Duodenal mucosa (tissue), 2 donors: ENCODE measurements around the gene MAGI2.
"Not testable (repeated sequence)": the region's sequence is repeated elsewhere in the genome, so short reads cannot be mapped to it uniquely, and the experiment has no call there.

ENCODE experiments used
- H3K27ac ChIP-seq: one replicate; pipeline ENCODE4 v1.7.0; 2013; ENCODE audit warnings: low read depth, low read length
- H3K27me3 ChIP-seq, 2 donors: one replicate each; pipeline ENCODE4 v1.7.0; 2013; ENCODE audit warnings: low read length in 2 of 2, control low read depth in 1 of 2; ENCODE audit not compliant: insufficient read depth in 2 of 2, control insufficient read depth in 1 of 2
- H3K36me3 ChIP-seq, 2 donors: one replicate each; pipeline ENCODE4 v1.7.0; 2013; ENCODE audit warnings: low read length in 2 of 2, control low read depth in 1 of 2; ENCODE audit not compliant: insufficient read depth in 2 of 2, control insufficient read depth in 1 of 2
- H3K4me1 ChIP-seq, 2 donors: one replicate each; pipeline ENCODE4 v1.7.0; 2013; ENCODE audit warnings: low read length in 2 of 2, control low read depth in 1 of 2; ENCODE audit not compliant: insufficient read depth in 2 of 2, control insufficient read depth in 1 of 2
- H3K4me3 ChIP-seq, 2 donors: one replicate each; pipeline ENCODE4 v1.7.0; 2013; ENCODE audit warnings: low read length in 2 of 2, low read depth in 1 of 2
- H3K9ac ChIP-seq, 2 donors: one replicate each; pipeline ENCODE4 v1.7.0; 2013; ENCODE audit warnings: low read length in 2 of 2, low read depth in 1 of 2
- H3K9me3 ChIP-seq, 2 donors: one replicate each; pipeline ENCODE4 v1.7.0; 2013; ENCODE audit warnings: low read length in 2 of 2, control low read depth in 1 of 2; ENCODE audit not compliant: control insufficient read depth in 1 of 2

Gene MAGI2

DNA sequence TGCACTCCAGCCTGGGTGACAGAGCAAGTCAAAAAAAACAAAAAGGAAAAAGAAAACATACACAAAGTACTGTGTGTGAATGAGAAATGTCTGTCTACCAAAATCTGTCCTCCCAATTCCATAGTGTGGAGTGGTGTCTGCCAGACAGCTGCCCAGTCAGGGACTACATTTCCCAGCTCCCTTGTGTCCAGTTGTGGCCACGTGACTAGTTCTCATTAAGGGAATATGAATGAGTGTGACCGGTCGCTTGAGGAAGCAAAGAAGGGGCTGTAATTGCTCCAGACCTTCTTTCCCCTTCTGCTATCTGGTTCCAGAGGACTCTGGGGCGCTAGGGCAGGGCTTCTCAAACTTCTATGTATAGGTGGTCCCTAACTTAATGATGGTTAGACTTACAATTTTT, 1450.8 kb downstream of the MAGI2 start:
- H3K27me3 ChIP-seq = no peaks in the 10 kb centered on the region
- H3K9ac ChIP-seq = no peak overlapping the region
- no peaks in the 10 kb centered on the region for H3K9me3 ChIP-seq
- no peaks in the 10 kb centered on the region for H3K4me1 ChIP-seq
- no peak overlapping the region for H3K4me3 ChIP-seq
- H3K36me3 ChIP-seq = no peaks in the 10 kb centered on the region
- no peak overlapping the region for H3K27ac ChIP-seq

DNA sequence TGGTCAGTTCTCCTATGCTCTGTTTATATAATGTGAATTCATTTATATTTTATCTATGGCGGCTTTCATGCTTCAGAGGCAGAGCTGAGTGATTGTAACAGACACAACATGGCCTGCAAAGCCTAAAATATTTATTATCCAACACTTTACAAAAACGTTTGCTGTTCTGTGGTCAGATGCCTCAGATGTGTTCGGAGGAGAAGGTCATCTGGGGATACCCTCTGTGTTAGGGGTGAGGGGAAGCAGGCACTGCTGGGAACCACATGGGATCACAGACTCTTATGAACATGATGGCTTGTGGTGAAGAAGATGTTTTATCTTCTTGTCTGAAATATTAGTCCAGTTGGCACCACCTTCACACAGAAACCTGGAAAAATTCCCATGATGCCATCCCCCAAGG, 1451.4 kb downstream of the MAGI2 start:
- Histone ChIP-seq H3K4me1 (no peaks in the 10 kb centered on the region), H3K4me3 (no peak overlapping the region), H3K36me3 (no peaks in the 10 kb centered on the region), H3K9me3 (no peaks in the 10 kb centered on the region), H3K9ac (no peak overlapping the region), H3K27ac (no peak overlapping the region), H3K27me3 (no peaks in the 10 kb centered on the region)

DNA sequence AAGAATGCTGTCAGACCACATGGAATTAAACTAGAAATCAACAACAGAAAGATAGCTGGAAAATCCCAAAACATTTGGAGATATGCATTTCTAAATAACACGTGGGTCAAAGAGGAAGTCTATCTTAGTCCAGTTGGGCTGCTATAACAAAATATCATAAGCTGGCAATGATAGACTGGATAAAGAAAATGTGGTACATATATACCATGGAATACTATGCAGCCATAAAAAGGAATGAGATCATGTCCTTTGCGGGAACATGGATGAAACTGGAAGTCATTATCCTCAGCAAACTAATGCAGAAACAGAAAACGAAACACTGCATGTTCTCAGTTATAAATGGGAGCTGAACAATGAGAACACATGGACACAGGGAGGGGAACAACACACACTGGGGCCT, 1454.3 kb downstream of the MAGI2 start:
- not testable (repeated sequence) for H3K4me1 ChIP-seq, H3K27ac ChIP-seq, H3K36me3 ChIP-seq, H3K9ac ChIP-seq, H3K4me3 ChIP-seq, H3K9me3 ChIP-seq, H3K27me3 ChIP-seq

DNA sequence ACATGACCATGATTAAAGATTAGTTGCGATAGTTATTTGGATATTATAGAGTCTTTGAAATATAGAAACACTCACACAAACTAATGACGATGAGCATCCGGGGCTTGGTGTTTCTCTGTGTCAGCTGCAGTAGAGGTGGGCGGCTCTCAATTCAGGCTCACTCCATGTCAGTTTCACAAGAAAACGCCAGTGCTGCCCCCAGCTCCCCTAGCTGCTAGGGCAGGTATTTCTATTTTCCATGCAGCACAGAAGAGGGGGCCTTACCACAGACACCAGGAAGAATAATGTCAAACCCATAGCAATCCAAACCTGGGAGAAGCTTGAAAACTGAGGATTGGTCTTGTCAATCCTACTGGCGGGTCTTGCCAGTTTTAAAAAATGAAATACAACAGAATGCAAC, 1457.8 kb downstream of the MAGI2 start:
- Histone ChIP-seq H3K4me3 (no peak overlapping the region), H3K27me3 (no peaks in the 10 kb centered on the region), H3K27ac (no peak overlapping the region), H3K9ac (no peak overlapping the region), H3K4me1 (peaks cover 0 to 10% of the 10 kb centered on the region in 2 donors), H3K36me3 (no peaks in the 10 kb centered on the region), H3K9me3 (no peaks in the 10 kb centered on the region)

DNA sequence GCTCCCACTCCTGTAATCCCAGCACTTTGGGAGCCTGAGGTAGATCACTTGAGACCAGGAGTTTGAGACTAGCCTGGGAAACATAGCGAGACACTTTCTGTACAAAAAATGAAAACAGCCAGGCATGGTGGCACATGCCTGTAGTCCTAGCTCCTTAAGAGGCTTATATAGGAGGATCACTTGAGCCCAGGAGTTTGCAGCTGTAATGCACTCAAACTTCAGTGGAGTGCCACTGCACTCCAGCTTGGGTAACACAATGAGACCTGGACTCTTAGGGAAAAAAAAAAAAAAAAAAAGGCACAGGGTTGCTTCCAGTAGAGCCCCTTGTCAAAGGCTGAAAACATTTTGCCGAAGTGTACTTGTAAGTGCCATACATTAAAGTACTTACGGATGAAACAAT, 1459.6 kb downstream of the MAGI2 start:
- Histone ChIP-seq H3K36me3 (no peaks in the 10 kb centered on the region), H3K9me3 (no peaks in the 10 kb centered on the region), H3K9ac (no peak overlapping the region), H3K27me3 (no peaks in the 10 kb centered on the region), H3K27ac (no peak overlapping the region), H3K4me1 (peaks cover 0 to 18% of the 10 kb centered on the region in 2 donors), H3K4me3 (no peak overlapping the region)

DNA sequence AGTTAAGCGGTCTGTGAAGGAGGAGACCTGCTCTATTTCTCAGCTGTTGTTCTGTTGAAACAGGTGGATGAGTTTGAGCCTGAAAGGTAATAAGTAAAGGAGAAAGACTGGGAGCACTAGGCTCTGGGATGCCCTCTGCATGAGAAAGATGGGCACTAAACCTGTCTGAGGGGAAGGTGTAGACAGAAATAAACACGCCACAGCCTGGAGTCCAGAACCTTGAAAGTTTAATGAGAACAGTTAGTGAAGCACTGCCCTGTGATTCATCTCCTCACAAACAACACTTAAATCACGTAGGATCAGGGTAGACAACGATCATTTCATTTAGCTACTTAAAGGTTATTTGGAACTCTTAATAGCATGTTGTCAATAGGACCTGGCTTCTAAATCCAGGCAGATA, 1461.8 kb downstream of the MAGI2 start:
- Histone ChIP-seq H3K9ac (no peak overlapping the region), H3K27me3 (no peaks in the 10 kb centered on the region), H3K4me3 (peak overlapping the region in 1 of 2 donors; percentile 25), H3K36me3 (no peaks in the 10 kb centered on the region), H3K4me1 (peaks cover 0 to 18% of the 10 kb centered on the region in 2 donors), H3K27ac (no peak overlapping the region), H3K9me3 (no peaks in the 10 kb centered on the region)

DNA sequence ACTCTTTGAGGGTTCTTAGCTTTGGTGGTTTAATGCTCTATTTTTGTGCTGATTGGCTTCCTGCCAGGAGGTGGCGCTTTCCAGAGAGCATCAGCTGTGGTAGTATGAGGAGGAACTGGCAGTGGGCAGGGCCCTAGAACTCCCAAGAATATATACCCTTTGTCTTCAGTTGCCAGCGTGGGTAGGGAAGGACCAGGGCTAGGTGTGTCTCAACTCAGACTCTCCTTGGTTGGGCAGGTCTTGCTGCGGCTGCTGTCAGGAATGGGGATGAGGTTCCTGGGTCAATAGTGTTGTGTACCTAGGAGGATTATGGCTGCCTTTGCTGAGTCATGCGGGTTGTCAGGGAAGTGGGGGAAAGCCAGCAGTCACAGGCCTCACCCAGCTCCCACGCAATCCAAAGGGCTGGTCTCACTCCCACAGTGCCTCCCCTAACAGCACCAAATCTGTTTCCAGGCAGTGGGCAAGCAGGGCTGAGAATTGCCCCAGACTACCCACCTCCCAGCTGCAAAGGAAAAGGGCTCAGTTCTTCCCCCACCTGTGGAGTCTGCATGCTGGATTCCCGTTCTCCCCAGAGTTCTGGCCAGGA, 1463.4 kb downstream of the MAGI2 start:
- Histone ChIP-seq H3K36me3 (no peaks in the 10 kb centered on the region), H3K9me3 (no peaks in the 10 kb centered on the region), H3K4me3 (peak overlapping the region; percentile 6 to 16), H3K9ac (no peak overlapping the region), H3K27me3 (no peaks in the 10 kb centered on the region), H3K27ac (no peak overlapping the region), H3K4me1 (peaks cover 0 to 18% of the 10 kb centered on the region in 2 donors)

DNA sequence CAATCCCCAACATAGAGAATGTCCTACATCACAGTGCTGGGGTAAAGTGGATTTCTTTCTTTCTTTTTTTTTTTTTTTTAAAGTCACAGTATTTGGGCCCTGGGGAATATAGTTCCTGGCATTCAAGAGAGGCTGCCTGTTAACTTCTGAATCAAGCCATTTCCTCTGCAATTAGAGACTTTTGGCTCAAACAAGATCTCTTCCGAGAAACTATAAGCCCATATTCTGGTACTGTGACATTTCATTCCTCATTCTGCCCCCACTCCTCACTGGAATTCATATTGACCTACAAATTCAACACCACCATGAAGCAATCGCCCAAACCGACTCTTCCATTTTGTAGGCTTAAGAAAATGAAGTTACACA, 1467.5 kb downstream of the MAGI2 start:
- no peaks in the 10 kb centered on the region for H3K9me3 ChIP-seq

DNA sequence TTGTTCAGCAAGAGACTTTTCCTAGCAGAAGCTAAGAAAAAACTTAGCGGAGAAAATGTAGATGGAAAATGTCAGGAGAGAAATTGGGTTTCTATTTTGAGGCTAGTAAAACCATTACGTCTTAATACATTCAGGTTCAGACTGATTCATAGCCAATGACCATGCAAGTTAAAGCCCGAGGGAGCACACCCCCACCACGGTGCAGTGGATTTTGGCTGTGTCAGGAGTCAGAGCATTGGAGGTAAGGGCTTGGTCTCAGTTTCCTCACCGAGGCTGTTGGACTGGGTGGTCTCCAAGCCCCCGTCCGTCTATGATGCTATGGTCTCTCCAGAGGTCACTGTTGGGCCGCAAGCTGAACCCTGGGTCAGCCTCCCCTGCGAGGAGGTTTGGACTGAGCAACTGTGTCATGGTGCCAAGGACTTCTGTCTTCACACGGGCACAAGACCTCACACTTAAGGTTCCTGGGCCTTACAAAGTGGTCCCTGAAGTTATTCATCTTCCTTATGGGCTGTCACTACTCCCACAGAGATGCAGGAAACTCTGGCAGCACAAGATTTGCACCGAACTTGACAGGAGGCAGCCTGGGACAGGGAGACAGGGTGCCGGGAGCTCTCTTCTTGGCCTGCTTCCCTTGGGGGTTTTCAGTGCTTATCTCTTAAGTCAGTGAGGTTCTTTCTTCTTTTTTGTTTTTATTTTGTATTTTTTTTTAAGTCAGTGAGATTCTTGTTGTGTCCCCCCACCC, 1468.1 kb downstream of the MAGI2 start:
- Histone ChIP-seq H3K27me3 (no peaks in the 10 kb centered on the region), H3K4me1 (peaks cover 0 to 6% of the 10 kb centered on the region in 2 donors), H3K36me3 (no peaks in the 10 kb centered on the region), H3K9ac (no peak overlapping the region), H3K4me3 (no peak overlapping the region), H3K27ac (no peak overlapping the region), H3K9me3 (no peaks in the 10 kb centered on the region)

More for the DNA sequence above, 1467.5 kb downstream of the MAGI2 start:
- H3K27me3 ChIP-seq = no peaks in the 10 kb centered on the region
- H3K4me1 ChIP-seq = peaks cover 0 to 9% of the 10 kb centered on the region in 2 donors
- H3K4me3 ChIP-seq = no peak overlapping the region
- H3K36me3 ChIP-seq = no peaks in the 10 kb centered on the region
- H3K27ac ChIP-seq = no peak overlapping the region
- no peak overlapping the region for H3K9ac ChIP-seq

DNA sequence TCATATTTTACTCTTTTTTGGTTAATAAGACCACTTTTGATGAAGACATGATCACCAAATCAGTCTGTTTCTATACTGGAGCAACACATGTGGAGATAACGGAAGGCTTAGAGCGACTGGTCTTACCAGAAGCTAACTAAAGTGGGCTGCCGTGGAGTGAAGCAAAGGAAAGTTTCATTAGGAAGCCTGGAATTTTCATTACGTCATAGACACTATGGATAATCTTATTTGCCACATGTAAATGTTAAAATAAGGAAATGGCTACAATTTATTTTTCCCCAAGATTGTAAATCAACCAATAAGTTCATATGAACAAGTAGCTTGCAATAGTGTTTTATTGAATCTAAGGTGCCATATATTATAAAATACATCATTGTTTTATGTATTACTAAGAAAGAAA, 1469.5 kb downstream of the MAGI2 start:
- H3K9ac ChIP-seq = no peak overlapping the region
- no peaks in the 10 kb centered on the region for H3K9me3 ChIP-seq
- no peak overlapping the region for H3K4me3 ChIP-seq
- H3K27ac ChIP-seq = no peak overlapping the region
- no peaks in the 10 kb centered on the region for H3K4me1 ChIP-seq
- no peaks in the 10 kb centered on the region for H3K36me3 ChIP-seq
- no peaks in the 10 kb centered on the region for H3K27me3 ChIP-seq
